Activated CD8-positive, alpha-beta T cell treated with anti-CD3 and anti-CD28 coated beads for 36 hours (primary cell): ENCODE measurements around the gene SKAP1. TPM values are rescaled to one million over a fixed set of nuclear protein-coding genes. Genes with fewer than 3 reads are reported as not detected.

Experiments used
- ATAC-seq: fragments of 200-7000 bp; cut with Tn5 transposase; one replicate; pipeline ENCODE4 v1.10.0; 2021; ENCODE audit warnings: mild to moderate bottlenecking, moderate library complexity
- CTCF ChIA-PET: fragments of 350-600 bp; sonication (Branson Sonifier 250); formaldehyde crosslinking; loops from one replicate; lab custom pipeline; 2021; ENCODE audit warnings: antibody characterized with exemption; lab: Charles Lee
- POLR2A ChIA-PET: fragments of 350-600 bp; sonication (Branson Sonifier 250); formaldehyde crosslinking; loops from one replicate; lab custom pipeline; 2021; ENCODE audit warnings: antibody characterized with exemption; lab: Charles Lee
- DNase-seq: peaks from one replicate; pipeline ENCODE4 v3.0.0-alpha.2; 2020
- H3K27ac Mint-ChIP-seq: one replicate; pipeline ENCODE4 v1.8.0; 2021; ENCODE audit warnings: mild to moderate bottlenecking, mixed read lengths
- H3K27me3 Mint-ChIP-seq: one replicate; pipeline ENCODE4 v1.8.0; 2021; ENCODE audit warnings: mixed read lengths
- H3K36me3 Mint-ChIP-seq: one replicate; pipeline ENCODE4 v1.8.0; 2021; ENCODE audit warnings: low read depth, mixed read lengths
- H3K4me1 Mint-ChIP-seq: one replicate; pipeline ENCODE4 v1.8.0; 2021; ENCODE audit warnings: low read depth, mixed read lengths
- H3K4me3 Mint-ChIP-seq: one replicate; pipeline ENCODE4 v1.8.0; 2021; ENCODE audit warnings: mild to moderate bottlenecking, moderate library complexity, mixed read lengths
- H3K9me3 Mint-ChIP-seq: one replicate; pipeline ENCODE4 v1.8.0; 2021; ENCODE audit warnings: mixed read lengths
- intact Hi-C: fragments of 100-400 bp; cut with micrococcal nuclease; formaldehyde crosslinking; loops from one replicate; pipeline ENCODE4 v1.10.0; 2022
- total RNA-seq, 2 experiments: library from RNA; stranded (reverse); gene quantifications; one replicate each; pipeline ENCODE4 v1.2.3, GENCODE V29; 2021
- TF ChIP-seq, protein P1 (sequence below): fragments of 200-600 bp; IDR thresholded peaks from one replicate; pipeline ENCODE4 v1.8.0; 2022; ENCODE audit warnings: antibody characterized with exemption, mild to moderate bottlenecking

SKAP1 gene
- total RNA-seq, 2 experiments from 2014 or later, result 73.9 to 81.3 TPM

GRCh38 chr17:48259694-48260291, 170.2 kb downstream of the SKAP1 start:
- Mint-ChIP-seq H3K27ac (no peak overlapping the region), H3K27me3 (no peaks in the 10 kb centered on the region), H3K36me3 (peaks cover 8% of the 10 kb centered on the region), H3K9me3 (no peaks in the 10 kb centered on the region), H3K4me3 (no peak overlapping the region), H3K4me1 (peaks cover 16% of the 10 kb centered on the region)
- CTCF ChIA-PET, result interaction anchor here (0.6 to 2.5 kb wide), 22 partner anchors 9 to 377 kb away, joined by 3 to 12 read pairs (median 3); partner anchors contain the start of gene HOXB5
- intact Hi-C loops, result no loop called here
- POLR2A ChIA-PET, result no interaction called here
- DNase-seq (no peak), ATAC-seq (no peak)
- TF ChIP-seq, protein P1, sequence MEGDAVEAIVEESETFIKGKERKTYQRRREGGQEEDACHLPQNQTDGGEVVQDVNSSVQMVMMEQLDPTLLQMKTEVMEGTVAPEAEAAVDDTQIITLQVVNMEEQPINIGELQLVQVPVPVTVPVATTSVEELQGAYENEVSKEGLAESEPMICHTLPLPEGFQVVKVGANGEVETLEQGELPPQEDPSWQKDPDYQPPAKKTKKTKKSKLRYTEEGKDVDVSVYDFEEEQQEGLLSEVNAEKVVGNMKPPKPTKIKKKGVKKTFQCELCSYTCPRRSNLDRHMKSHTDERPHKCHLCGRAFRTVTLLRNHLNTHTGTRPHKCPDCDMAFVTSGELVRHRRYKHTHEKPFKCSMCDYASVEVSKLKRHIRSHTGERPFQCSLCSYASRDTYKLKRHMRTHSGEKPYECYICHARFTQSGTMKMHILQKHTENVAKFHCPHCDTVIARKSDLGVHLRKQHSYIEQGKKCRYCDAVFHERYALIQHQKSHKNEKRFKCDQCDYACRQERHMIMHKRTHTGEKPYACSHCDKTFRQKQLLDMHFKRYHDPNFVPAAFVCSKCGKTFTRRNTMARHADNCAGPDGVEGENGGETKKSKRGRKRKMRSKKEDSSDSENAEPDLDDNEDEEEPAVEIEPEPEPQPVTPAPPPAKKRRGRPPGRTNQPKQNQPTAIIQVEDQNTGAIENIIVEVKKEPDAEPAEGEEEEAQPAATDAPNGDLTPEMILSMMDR, result peak; percentile 65

DNA sequence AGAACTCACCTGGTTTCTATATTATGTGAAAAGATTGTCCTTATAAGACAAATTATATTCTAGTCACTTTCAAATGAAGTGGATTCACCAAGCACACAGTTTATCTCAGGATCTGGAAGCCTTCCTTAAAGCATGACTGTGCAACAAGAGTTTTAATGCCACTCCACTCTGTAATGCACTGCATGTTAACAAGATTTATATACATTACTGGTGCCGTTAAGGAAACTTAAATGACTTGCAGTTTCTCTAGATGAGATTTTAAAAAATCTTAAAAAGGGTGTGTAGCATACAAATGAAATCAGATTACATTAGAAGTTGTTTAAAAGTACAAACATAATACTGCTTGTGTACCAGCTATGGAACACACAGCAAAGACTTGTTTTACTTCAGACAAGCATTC, 171.7 kb downstream of the SKAP1 start:
- Mint-ChIP-seq H3K27ac (no peak overlapping the region), H3K36me3 (peaks cover 8% of the 10 kb centered on the region), H3K27me3 (no peaks in the 10 kb centered on the region), H3K4me3 (no peak overlapping the region), H3K9me3 (no peaks in the 10 kb centered on the region), H3K4me1 (peaks cover 10% of the 10 kb centered on the region)
- CTCF ChIA-PET, result interaction anchor here (0.7 to 1.8 kb wide), 4 partner anchors 19 to 378 kb away, joined by 3 to 12 read pairs (median 4); partner anchors contain the start of gene HOXB5
- TF ChIP-seq, protein P1, result no peak
- intact Hi-C loops, result no loop called here
- no peak for DNase-seq
- POLR2A ChIA-PET, result interaction anchor here (0.6 to 1.1 kb wide), 2 partner anchors 72 to 1459 kb away, joined by 3 to 4 read pairs; no protein-coding TSS in a partner anchor
- no peak for ATAC-seq

- TF ChIP-seq, protein P1, result no peak
- ChIA-PET POLR2A (no interaction called here), CTCF (interaction anchor here (1.3 to 1.4 kb wide), 2 partner anchors 11 to 14 kb away, joined by 4 to 5 read pairs; no protein-coding TSS in a partner anchor)
- DNase-seq (no peak), ATAC-seq (no peak)
- intact Hi-C loops, result no loop called here
- no peak overlapping the region for H3K27ac Mint-ChIP-seq
- peaks cover 9% of the 10 kb centered on the region for H3K4me1 Mint-ChIP-seq
- H3K27me3 Mint-ChIP-seq, result no peaks in the 10 kb centered on the region
- peaks cover 7% of the 10 kb centered on the region for H3K36me3 Mint-ChIP-seq
- no peaks in the 10 kb centered on the region for H3K9me3 Mint-ChIP-seq
- H3K4me3 Mint-ChIP-seq, result no peak overlapping the region
These were observed 174.3 kb downstream of the SKAP1 start for GRCh38 chr17:48255759-48256158.

DNA sequence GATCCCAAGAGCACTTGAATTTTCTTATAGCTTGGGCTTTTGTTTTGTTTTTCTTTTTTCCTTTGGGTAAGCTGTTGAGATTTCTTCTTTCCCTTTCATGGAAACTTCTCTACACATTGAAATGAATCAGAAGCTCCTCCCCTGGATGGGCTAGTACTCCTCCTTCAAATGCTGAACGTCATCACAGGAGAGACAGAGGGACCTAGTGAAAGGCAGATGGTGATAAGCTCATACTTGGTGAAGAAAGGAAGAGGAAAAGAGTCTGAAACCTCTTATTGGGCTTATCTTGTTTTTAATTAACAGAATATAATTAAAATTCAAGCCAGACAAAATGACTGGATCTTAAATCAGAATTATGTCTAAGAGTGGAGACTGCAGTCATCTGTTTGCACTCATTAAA, 175.1 kb downstream of the SKAP1 start:
- TF ChIP-seq, protein P1, result no peak
- ATAC-seq (no peak), DNase-seq (no peak)
- H3K27me3 Mint-ChIP-seq, result no peaks in the 10 kb centered on the region
- H3K4me1 Mint-ChIP-seq, result peaks cover 4% of the 10 kb centered on the region
- no peaks in the 10 kb centered on the region for H3K9me3 Mint-ChIP-seq
- peaks cover 3% of the 10 kb centered on the region for H3K36me3 Mint-ChIP-seq
- no peak overlapping the region for H3K27ac Mint-ChIP-seq
- ChIA-PET POLR2A (no interaction called here), CTCF (interaction anchor here (0.7 to 1.5 kb wide), 4 partner anchors 8 to 364 kb away, joined by 3 to 11 read pairs (median 4); no protein-coding TSS in a partner anchor)
- intact Hi-C loops, result no loop called here
- no peak overlapping the region for H3K4me3 Mint-ChIP-seq

GRCh38 chr17:48253975-48254374, 176.0 kb downstream of the SKAP1 start:
- ATAC-seq (no peak), DNase-seq (no peak)
- intact Hi-C loops, result no loop called here
- ChIA-PET POLR2A (interaction anchor here (0.6 kb wide), 1 partner anchor 140 kb away, joined by 3 read pairs; no protein-coding TSS in a partner anchor), CTCF (interaction anchor here (1.0 to 1.5 kb wide), 4 partner anchors 9 to 339 kb away, joined by 3 to 11 read pairs (median 3); no protein-coding TSS in a partner anchor)
- TF ChIP-seq, protein P1, result no peak
- no peak overlapping the region for H3K27ac Mint-ChIP-seq
- H3K36me3 Mint-ChIP-seq, result peaks cover 3% of the 10 kb centered on the region
- no peaks in the 10 kb centered on the region for H3K9me3 Mint-ChIP-seq
- H3K27me3 Mint-ChIP-seq, result no peaks in the 10 kb centered on the region
- H3K4me1 Mint-ChIP-seq, result peaks cover 4% of the 10 kb centered on the region
- H3K4me3 Mint-ChIP-seq, result no peak overlapping the region
